HepG2 (cell line): ENCODE results near the gene ARGLU1. TPM values are rescaled to one million over a fixed set of nuclear protein-coding genes. Genes with fewer than 3 reads are reported as not detected.

Experiments
- ATAC-seq: fragments of 200-7000 bp; cut with Tn5 transposase; 3 replicates; pipeline ENCODE4 v1.9.1; 2020; ENCODE audit warnings: mild to moderate bottlenecking, moderate library complexity
- BruUV-seq: library from RNA; stranded (reverse); fragments of 400-500 nt; replicated peaks from 2 replicates; lab custom pipeline; 2021; lab: Mats Ljungman, UMichigan
- CTCF ChIA-PET: fragments of 300-600 bp; formaldehyde crosslinking; extraction: SDS; loops from one replicate; lab custom pipeline; 2021; ENCODE audit warnings: low total read pairs, inconsistent platforms, low intra/inter-chr PET ratio; lab: Yijun Ruan, JAX
- POLR2A ChIA-PET: fragments of 350-600 bp; sonication (Branson Sonifier 250); formaldehyde crosslinking; loops from one replicate; lab custom pipeline; 2020; ENCODE audit warnings: antibody characterized with exemption, inconsistent platforms; lab: Yijun Ruan, JAX
- DNase-seq: peaks from one replicate; pipeline ENCODE4 v3.0.0-alpha.2; 2015; ENCODE audit warnings: low spot score
- FAIRE-seq: peaks from 3 replicates; lab custom pipeline; 2011; peaks lifted over from hg19 to GRCh38; lab: Jason Lieb, UNC
- H2AFZ ChIP-seq: one replicate; pipeline ENCODE4 v1.6.1; 2011; ENCODE audit warnings: low read length, inconsistent platforms
- H3K27ac ChIP-seq: fragments of 300-600 bp; 3 replicates; pipeline ENCODE4 v1.8.0; 2011; ENCODE audit warnings: mixed run types, mild to moderate bottlenecking, mixed read lengths, low read length, inconsistent platforms; ENCODE audit not compliant: insufficient read depth; ENCODE audit errors: extremely low read length
- H3K27me3 ChIP-seq, 2 experiments: fragments of 200-600 bp in 1 of 2; 2 replicates in 1 of 2; 3 replicates in 1 of 2; pipeline versions ENCODE4 v1.6.0 to v1.8.0; 2011; ENCODE audit warnings: low read length in 2 of 2, mild to moderate bottlenecking in 2 of 2, moderate library complexity in 2 of 2, inconsistent platforms in 1 of 2; ENCODE audit not compliant: insufficient read depth in 2 of 2, control insufficient read depth in 1 of 2
- H3K36me3 ChIP-seq, 2 experiments: fragments of 200-600 bp in 1 of 2; replicated peaks in 1 of 2; 2 replicates in 1 of 2; 3 replicates in 1 of 2; pipeline versions ENCODE4 v1.5.1 to v1.8.0; 2011; ENCODE audit warnings: low read length in 2 of 2, inconsistent platforms in 1 of 2; ENCODE audit not compliant: insufficient read depth in 2 of 2, control insufficient read depth in 1 of 2
- H3K4me1 ChIP-seq: 2 replicates; pipeline ENCODE4 v1.5.1; 2012; ENCODE audit warnings: low read length, inconsistent platforms; ENCODE audit not compliant: insufficient read depth
- H3K4me2 ChIP-seq: 2 replicates; pipeline ENCODE4 v1.6.0; 2011; ENCODE audit warnings: low read depth, low read length, inconsistent platforms
- H3K4me3 ChIP-seq, 3 experiments: fragments of 200-600 bp in 1 of 3; sonication (generic), shearing (Covaris generic) in 1 of 3; replicated peaks in 1 of 3; 2 replicates each; pipeline ENCODE4 v1.5.1; 2011 to 2016; ENCODE audit warnings: low read length in 3 of 3, inconsistent platforms in 2 of 3, low read depth in 2 of 3, mild to moderate bottlenecking in 2 of 3, control low read depth in 1 of 3, mixed read lengths in 1 of 3; ENCODE audit not compliant: insufficient read depth in 1 of 3
- H3K79me2 ChIP-seq: one replicate; pipeline ENCODE4 v1.6.1; 2011; ENCODE audit warnings: low read length, inconsistent platforms; ENCODE audit not compliant: insufficient read depth
- H3K9ac ChIP-seq: 2 replicates; pipeline ENCODE4 v1.6.0; 2011; ENCODE audit warnings: mild to moderate bottlenecking, low read depth, low read length, inconsistent platforms; ENCODE audit not compliant: insufficient read depth
- H3K9me3 ChIP-seq: 2 replicates; pipeline ENCODE4 v1.5.1; 2012; ENCODE audit warnings: mild to moderate bottlenecking, low read length
- H4K20me1 ChIP-seq: 2 replicates; pipeline ENCODE4 v1.6.0; 2011; ENCODE audit warnings: inconsistent platforms, mild to moderate bottlenecking, low read length, moderate library complexity; ENCODE audit not compliant: insufficient read depth
- BRCA1 ChIP-seq: sonication (generic); formaldehyde crosslinking; IDR thresholded peaks from 2 replicates; pipeline ENCODE4 v1.4.0; 2020; ENCODE audit warnings: missing genetic modification reagents
- FOSL1 ChIP-seq: sonication (generic); formaldehyde crosslinking; IDR thresholded peaks from 2 replicates; pipeline ENCODE4 v1.9.0; 2021; ENCODE audit warnings: missing genetic modification reagents, borderline replicate concordance
- HMG20A ChIP-seq: IDR thresholded peaks from 2 replicates; pipeline ENCODE4 v1.6.1; 2016; ENCODE audit warnings: borderline replicate concordance
- MED13 ChIP-seq: sonication (generic); formaldehyde crosslinking; IDR thresholded peaks from 2 replicates; pipeline ENCODE4 v1.5.0; 2020; ENCODE audit warnings: missing genetic modification reagents
- NFE2L2 ChIP-seq: fragments of 150-350 bp; IDR thresholded peaks from 2 replicates; pipeline ENCODE4 v1.6.1; 2014; ENCODE audit warnings: low read length
- NFKBIZ ChIP-seq: IDR thresholded peaks from 2 replicates; pipeline ENCODE4 v1.6.1; 2018; ENCODE audit warnings: missing genetic modification reagents, missing compliant biosample characterization
- NKX3-1 ChIP-seq: sonication (generic); formaldehyde crosslinking; IDR thresholded peaks from 2 replicates; pipeline ENCODE4 v1.5.0; 2020; ENCODE audit warnings: missing genetic modification reagents
- NR2F6 ChIP-seq, 2 experiments: IDR thresholded peaks; 2 replicates each; pipeline ENCODE4 v1.6.1; 2016; ENCODE audit warnings: antibody characterized with exemption in 1 of 2, mild to moderate bottlenecking in 1 of 2
- PAWR ChIP-seq: sonication (generic); formaldehyde crosslinking; IDR thresholded peaks from 2 replicates; pipeline ENCODE4 v1.4.0; 2020; ENCODE audit warnings: missing genetic modification reagents, mild to moderate bottlenecking, borderline replicate concordance
- PAXIP1 ChIP-seq: sonication (generic); formaldehyde crosslinking; conservative IDR thresholded peaks from 2 replicates; pipeline ENCODE4 v1.4.0; 2020; ENCODE audit warnings: mild to moderate bottlenecking, missing genetic modification reagents, moderate library complexity
- RFX3 ChIP-seq: IDR thresholded peaks from 2 replicates; pipeline ENCODE4 v1.6.1; 2016; ENCODE audit warnings: missing biosample characterization, missing genetic modification reagents
- SAP130 ChIP-seq: IDR thresholded peaks from 2 replicates; pipeline ENCODE4 v1.6.1; 2016; ENCODE audit warnings: low read depth
- SRSF9 ChIP-seq: fragments of 200-400 bp; formaldehyde crosslinking; IDR thresholded peaks from 2 replicates; pipeline ENCODE4 v1.6.1; 2018; ENCODE audit warnings: borderline replicate concordance, mild to moderate bottlenecking, low read depth, low read length; ENCODE audit not compliant: insufficient read depth, poor library complexity, severe bottlenecking
- TEAD3 ChIP-seq: optimal IDR thresholded peaks from 2 replicates; pipeline ENCODE3; 2016; ENCODE audit warnings: borderline replicate concordance
- ZFAT ChIP-seq: sonication (generic); formaldehyde crosslinking; conservative IDR thresholded peaks from 2 replicates; pipeline ENCODE4 v1.8.1; 2023; ENCODE audit warnings: missing genetic modification reagents, inconsistent platforms
- ZNF777 ChIP-seq: sonication (generic); formaldehyde crosslinking; IDR thresholded peaks from 2 replicates; pipeline ENCODE4 v1.4.0; 2020; ENCODE audit warnings: missing genetic modification reagents
- WGBS: methylation state at CpG from one replicate; pipeline ENCODE4 v1.1.6; 2017; ENCODE audit warnings: low lambda C conversion rate; 5-methylcytosine and 5-hydroxymethylcytosine counted together
- in situ Hi-C: cut with HindIII; loops from 2 replicates; pipeline ENCODE4 v1.10.0; 2017; ENCODE audit warnings: low pct_unique_long_range_greater_than_20kb; ENCODE audit not compliant: extremely low pct_ligation_motif_present
- intact Hi-C: fragments of 100-400 bp; cut with micrococcal nuclease; formaldehyde crosslinking; loops from one replicate; pipeline ENCODE4 v1.10.0; 2022; ENCODE audit not compliant: unreplicated experiment
- polyA plus RNA-seq, 8 experiments: library from polyadenylated mRNA; depleted of rRNA in 3 of 8; stranded (reverse) in 7 of 8; unstranded in 1 of 8; fragments of >200 nt; fragmentation: Illumina TruSeq in 4 of 8; extraction: Trizol in 4 of 8; gene quantifications; 2 replicates each; pipeline versions ENCODE4 v1.2.1 to v1.2.3, GENCODE V29; 2011 to 2016; ENCODE audit warnings: low read depth in 4 of 8, missing spikeins in 1 of 8, mixed read lengths in 1 of 8; ENCODE audit not compliant: insufficient read depth in 1 of 8
- total RNA-seq, 5 experiments: library from RNA; depleted of rRNA; stranded (reverse); fragments of >200 nt; fragmentation: Illumina TruSeq; extraction: Trizol; gene quantifications; 2 replicates each; pipeline ENCODE4 v1.2.3, GENCODE V29; 2016; ENCODE audit warnings: low read depth in 1 of 5
- TF ChIP-seq, protein P1 (sequence below): sonication (generic); formaldehyde crosslinking; conservative IDR thresholded peaks from 2 replicates; pipeline ENCODE4 v1.8.0; 2022; ENCODE audit warnings: mild to moderate bottlenecking, moderate library complexity, missing genetic modification reagents
- TF ChIP-seq, protein P2 (sequence below): sonication (generic); formaldehyde crosslinking; IDR thresholded peaks from 2 replicates; pipeline ENCODE4 v1.4.0; 2020; ENCODE audit warnings: missing genetic modification reagents

The ARGLU1 gene
- total and polyA plus RNA-seq, 2 of the 13 experiments (the other 11 are each of a cell fraction or from before 2014, with no cell fraction given) = 47.1 to 70.6 TPM

DNA sequence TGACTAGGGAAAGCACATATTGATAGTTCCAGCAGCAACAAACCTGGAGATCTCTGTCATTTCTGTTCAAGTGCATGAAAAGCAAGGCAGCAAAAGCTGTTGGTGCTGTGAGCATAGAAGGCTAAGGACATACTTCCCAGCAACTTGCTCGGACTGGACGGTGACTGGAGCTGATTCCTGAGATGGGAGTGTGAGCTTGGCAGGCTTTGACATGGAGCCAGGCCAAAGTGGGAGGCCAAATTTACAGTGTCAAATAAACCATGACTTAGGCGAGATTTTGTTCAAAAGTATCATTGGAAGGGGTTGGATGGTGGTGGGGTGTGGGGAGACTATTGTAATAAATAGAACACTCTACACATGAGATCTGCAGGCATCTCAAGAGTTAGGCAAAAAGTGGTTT is 5.9 kb upstream of the ARGLU1 start:
- intact Hi-C loops = no loop called here
- WGBS = 91% methylated on average over 3 of the region's 3 CpGs
- Histone ChIP-seq H3K27ac (no peak overlapping the region), H3K9ac (no peak overlapping the region), H3K79me2 (no peaks in the 10 kb centered on the region), H3K9me3 (no peaks in the 10 kb centered on the region), H3K36me3 (no peaks in the 10 kb centered on the region), H3K4me1 (peaks cover 7% of the 10 kb centered on the region; the same call in 1 of the 2 replicates), H4K20me1 (no peaks in the 10 kb centered on the region), H3K4me2 (no peak overlapping the region), H3K4me3 (no peak overlapping the region), H2AFZ (no peak overlapping the region), H3K27me3 (no peaks in the 10 kb centered on the region)
- POLR2A ChIA-PET = no interaction called here
- FAIRE-seq (no peak), ATAC-seq (no peak), DNase-seq (no peak)
- in situ Hi-C loops = no loop called here
- no peak for TF ChIP-seq NKX3-1 (CRISPR knock-in tag)
- no peak for TF ChIP-seq PAWR (CRISPR knock-in tag)
- no peak for TF ChIP-seq FOSL1 (CRISPR knock-in tag)
- TF ChIP-seq, protein P1, sequence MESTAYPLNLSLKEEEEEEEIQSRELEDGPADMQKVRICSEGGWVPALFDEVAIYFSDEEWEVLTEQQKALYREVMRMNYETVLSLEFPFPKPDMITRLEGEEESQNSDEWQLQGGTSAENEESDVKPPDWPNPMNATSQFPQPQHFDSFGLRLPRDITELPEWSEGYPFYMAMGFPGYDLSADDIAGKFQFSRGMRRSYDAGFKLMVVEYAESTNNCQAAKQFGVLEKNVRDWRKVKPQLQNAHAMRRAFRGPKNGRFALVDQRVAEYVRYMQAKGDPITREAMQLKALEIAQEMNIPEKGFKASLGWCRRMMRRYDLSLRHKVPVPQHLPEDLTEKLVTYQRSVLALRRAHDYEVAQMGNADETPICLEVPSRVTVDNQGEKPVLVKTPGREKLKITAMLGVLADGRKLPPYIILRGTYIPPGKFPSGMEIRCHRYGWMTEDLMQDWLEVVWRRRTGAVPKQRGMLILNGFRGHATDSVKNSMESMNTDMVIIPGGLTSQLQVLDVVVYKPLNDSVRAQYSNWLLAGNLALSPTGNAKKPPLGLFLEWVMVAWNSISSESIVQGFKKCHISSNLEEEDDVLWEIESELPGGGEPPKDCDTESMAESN (CRISPR knock-in tag) = no peak
- TF ChIP-seq PAXIP1 = no peak
- TF ChIP-seq NFKBIZ (CRISPR knock-in tag) = no peak
- TF ChIP-seq ZNF777 (CRISPR knock-in tag) = no peak
- TF ChIP-seq TEAD3 (CRISPR knock-in tag) = no peak
- TF ChIP-seq NR2F6 (IDR thresholded peaks at IDR 0.05) = no peak
- TF ChIP-seq NR2F6 (CRISPR knock-in tag; IDR thresholded peaks at IDR 0.05) = no peak
- no peak for TF ChIP-seq SRSF9
- no peak for TF ChIP-seq MED13
- TF ChIP-seq BRCA1 (CRISPR knock-in tag) = no peak
- TF ChIP-seq RFX3 (CRISPR knock-in tag) = no peak
- no peak for TF ChIP-seq NFE2L2
- TF ChIP-seq, protein P2, sequence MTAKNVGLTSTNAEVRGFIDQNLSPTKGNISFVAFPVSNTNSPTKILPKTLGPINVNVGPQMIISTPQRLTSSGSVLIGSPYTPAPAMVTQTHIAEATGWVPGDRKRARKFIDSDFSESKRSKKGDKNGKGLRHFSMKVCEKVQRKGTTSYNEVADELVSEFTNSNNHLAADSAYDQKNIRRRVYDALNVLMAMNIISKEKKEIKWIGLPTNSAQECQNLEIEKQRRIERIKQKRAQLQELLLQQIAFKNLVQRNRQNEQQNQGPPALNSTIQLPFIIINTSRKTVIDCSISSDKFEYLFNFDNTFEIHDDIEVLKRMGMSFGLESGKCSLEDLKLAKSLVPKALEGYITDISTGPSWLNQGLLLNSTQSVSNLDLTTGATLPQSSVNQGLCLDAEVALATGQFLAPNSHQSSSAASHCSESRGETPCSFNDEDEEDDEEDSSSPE (CRISPR knock-in tag) = no peak
- TF ChIP-seq ZFAT (CRISPR knock-in tag) = no peak
- TF ChIP-seq HMG20A (CRISPR knock-in tag) = no peak
- TF ChIP-seq SAP130 (CRISPR knock-in tag) = no peak
- no TSS peak for BruUV-seq
- CTCF ChIA-PET = no interaction called here
